ENCODE results near the gene SLC35F1. TPM values are rescaled to one million over a fixed set of nuclear protein-coding genes. Genes with fewer than 3 reads are reported as not detected.

Gene SLC35F1
- total and polyA plus RNA-seq, 2 experiments from 2014 or later = 0.04 to 0.43 TPM

GRCh38 chr6:117947234-117947633 is 40.2 kb downstream of the SLC35F1 start:
- TF ChIP-seq CTCF (IDR thresholded peaks at IDR 0.05; ENCODE audit: poor library complexity) (no peak), EZH2phosphoT487 (IDR thresholded peaks at IDR 0.05; ENCODE audit: low read depth, severe bottlenecking, unreplicated experiment) (no peak), EZH2 (IDR thresholded peaks at IDR 0.05; ENCODE audit: borderline replicate concordance) (no peak)
- no peaks in the 10 kb centered on the region for H3K27me3 ChIP-seq
- H3K4me2 ChIP-seq = no peak overlapping the region
- no peak overlapping the region for H2AFZ ChIP-seq
- H3K4me3 ChIP-seq = no peak overlapping the region
- no peaks in the 10 kb centered on the region for H3K36me3 ChIP-seq (replicated peaks; ENCODE audit: insufficient read depth, low read depth)
- no peaks in the 10 kb centered on the region for H3K79me2 ChIP-seq
- no peak overlapping the region for H3K27ac ChIP-seq
- H3K9me3 ChIP-seq (ENCODE audit: low read depth) = no peaks in the 10 kb centered on the region
- no peaks in the 10 kb centered on the region for H4K20me1 ChIP-seq (ENCODE audit: insufficient read depth, poor library complexity, severe bottlenecking)
- H3K4me1 ChIP-seq (ENCODE audit: insufficient read depth) = no peaks in the 10 kb centered on the region
- H3K9me2 ChIP-seq (replicated peaks; ENCODE audit: insufficient read depth) = no peaks in the 10 kb centered on the region
- WGBS (ENCODE audit: low lambda C conversion rate, missing lambda C conversion rate) = 53% methylated on average over 1 of the region's 1 CpG
- DNase-seq (ENCODE audit: low spot score) = no peak

GRCh38 chr6:117951783-117952182 is 44.7 kb downstream of the SLC35F1 start:
- H3K79me2 ChIP-seq = no peaks in the 10 kb centered on the region
- no peak overlapping the region for H2AFZ ChIP-seq
- no peaks in the 10 kb centered on the region for H3K36me3 ChIP-seq (replicated peaks; ENCODE audit: insufficient read depth, low read depth)
- no peaks in the 10 kb centered on the region for H3K9me2 ChIP-seq (replicated peaks; ENCODE audit: insufficient read depth)
- no peaks in the 10 kb centered on the region for H3K4me1 ChIP-seq (ENCODE audit: insufficient read depth)
- H3K9me3 ChIP-seq (ENCODE audit: low read depth) = no peaks in the 10 kb centered on the region
- H3K4me3 ChIP-seq = no peak overlapping the region
- TF ChIP-seq EZH2 (IDR thresholded peaks at IDR 0.05; ENCODE audit: borderline replicate concordance) (no peak), CTCF (IDR thresholded peaks at IDR 0.05; ENCODE audit: poor library complexity) (no peak), EZH2phosphoT487 (IDR thresholded peaks at IDR 0.05; ENCODE audit: low read depth, severe bottlenecking, unreplicated experiment) (no peak)
- H3K27ac ChIP-seq = no peak overlapping the region
- DNase-seq (ENCODE audit: low spot score) = no peak
- no peaks in the 10 kb centered on the region for H3K27me3 ChIP-seq
- 29% methylated on average over 3 of the region's 3 CpGs for WGBS (ENCODE audit: low lambda C conversion rate, missing lambda C conversion rate)
- H3K4me2 ChIP-seq = no peak overlapping the region
- H4K20me1 ChIP-seq (ENCODE audit: insufficient read depth, poor library complexity, severe bottlenecking) = no peaks in the 10 kb centered on the region

- Histone ChIP-seq H3K4me3 (no peak overlapping the region), H3K9me2 (replicated peaks; ENCODE audit: insufficient read depth) (no peaks in the 10 kb centered on the region), H3K27ac (no peak overlapping the region), H3K79me2 (no peaks in the 10 kb centered on the region), H3K36me3 (replicated peaks; ENCODE audit: insufficient read depth, low read depth) (no peaks in the 10 kb centered on the region), H2AFZ (no peak overlapping the region), H3K27me3 (no peaks in the 10 kb centered on the region), H3K4me1 (ENCODE audit: insufficient read depth) (no peaks in the 10 kb centered on the region), H4K20me1 (ENCODE audit: insufficient read depth, poor library complexity, severe bottlenecking) (no peaks in the 10 kb centered on the region), H3K9me3 (ENCODE audit: low read depth) (no peaks in the 10 kb centered on the region), H3K4me2 (no peak overlapping the region)
- 88% methylated on average over 2 of the region's 2 CpGs for WGBS (ENCODE audit: low lambda C conversion rate, missing lambda C conversion rate)
- TF ChIP-seq EZH2 (IDR thresholded peaks at IDR 0.05; ENCODE audit: borderline replicate concordance) (no peak), EZH2phosphoT487 (IDR thresholded peaks at IDR 0.05; ENCODE audit: low read depth, severe bottlenecking, unreplicated experiment) (no peak), CTCF (IDR thresholded peaks at IDR 0.05; ENCODE audit: poor library complexity) (no peak)
- DNase-seq (ENCODE audit: low spot score) = no peak
These were observed 48.7 kb downstream of the SLC35F1 start for GRCh38 chr6:117955684-117956256.

All from hepatocyte (in vitro differentiated cells).